ENCODE data around the gene ST8SIA4.

- no peak for TF ChIP-seq EP300 (IDR thresholded peaks at IDR 0.05; ENCODE audit: low read depth)
- no peak for TF ChIP-seq CTCF (IDR thresholded peaks at IDR 0.05)
These were observed 108.2 kb downstream of the ST8SIA4 start for GRCh38 chr5:100794844-100795243.

Measured in transverse colon (tissue), 3 donors.